Breast epithelium (tissue), 3 donors: Measurements from ENCODE around the gene ZXDA.

Experiments used
- CTCF ChIP-seq, 3 donors: fragments of 450-650 bp; IDR thresholded peaks; one replicate each; pipeline ENCODE4 v1.5.1; 2016 to 2017; ENCODE audit warnings: antibody characterized with exemption in 3 of 3, mild to moderate bottlenecking in 3 of 3, moderate library complexity in 3 of 3
- POLR2A ChIP-seq: fragments of 450-650 bp; IDR thresholded peaks from one replicate; pipeline ENCODE4 v1.6.1; 2016; ENCODE audit warnings: antibody characterized with exemption, mild to moderate bottlenecking, moderate library complexity
- POLR2AphosphoS5 ChIP-seq, 3 donors: sonication (generic); formaldehyde crosslinking; IDR thresholded peaks; one replicate each; pipeline ENCODE4 v1.6.1; 2017; ENCODE audit warnings: antibody characterized with exemption in 3 of 3

GRCh38 chrX:57952320-57952678 is 42.0 kb upstream of the ZXDA start:
- TF ChIP-seq CTCF (IDR thresholded peaks at IDR 0.05) (no peak), POLR2A (no peak), POLR2AphosphoS5 (IDR thresholded peaks at IDR 0.05) (no peak)
